GM19467 (cell line): Measurements from ENCODE around the gene SCAMP4.

ENCODE experiments used
- ATAC-seq: cut with Tn5 transposase; IDR thresholded peaks from one replicate; pipeline ENCODE4 v1.9.1; 2021; ENCODE audit warnings: mild to moderate bottlenecking, moderate library complexity; ENCODE audit not compliant: unreplicated experiment

Gene SCAMP4, protein sequence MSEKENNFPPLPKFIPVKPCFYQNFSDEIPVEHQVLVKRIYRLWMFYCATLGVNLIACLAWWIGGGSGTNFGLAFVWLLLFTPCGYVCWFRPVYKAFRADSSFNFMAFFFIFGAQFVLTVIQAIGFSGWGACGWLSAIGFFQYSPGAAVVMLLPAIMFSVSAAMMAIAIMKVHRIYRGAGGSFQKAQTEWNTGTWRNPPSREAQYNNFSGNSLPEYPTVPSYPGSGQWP

GRCh38 chr19:1905110-1905862 lies at the start of gene SCAMP4, which contains the start of gene ADAT3:
Gene SCAMP4, plus strand, starts transcription at chr19:1905399. Its CDS starts 9,621 bp downstream, at chr19:1915020.
Gene ADAT3, plus strand, starts transcription at chr19:1905399. Its CDS starts 6,649 bp downstream, at chr19:1912048.
- peak; percentile 79 for ATAC-seq

GRCh38 chr19:1855828-1856255 lies 49.4 kb upstream of the SCAMP4 start:
- no peak for ATAC-seq

DNA sequence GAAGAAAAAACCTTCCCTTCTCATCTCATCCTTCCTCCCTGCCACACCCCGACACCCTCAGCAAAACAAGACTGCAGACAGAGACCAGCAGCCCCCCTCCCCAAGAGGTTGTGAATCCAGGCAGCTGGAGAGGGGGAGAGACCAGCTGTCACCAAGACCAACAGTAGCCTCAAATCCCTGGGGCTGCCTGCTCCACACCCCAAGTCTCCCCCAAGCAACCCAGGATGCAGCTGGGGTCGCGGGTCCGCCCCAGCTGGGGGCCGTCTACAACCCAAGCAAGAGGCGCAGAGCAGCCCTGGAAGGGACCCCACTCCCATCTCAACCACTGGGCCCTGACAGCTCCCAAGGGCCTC lies 48.9 kb upstream of the SCAMP4 start:
- ATAC-seq: no peak

- no peak for ATAC-seq
Observed at GRCh38 chr19:1856698-1857603, 48.2 kb upstream of the SCAMP4 start.

DNA sequence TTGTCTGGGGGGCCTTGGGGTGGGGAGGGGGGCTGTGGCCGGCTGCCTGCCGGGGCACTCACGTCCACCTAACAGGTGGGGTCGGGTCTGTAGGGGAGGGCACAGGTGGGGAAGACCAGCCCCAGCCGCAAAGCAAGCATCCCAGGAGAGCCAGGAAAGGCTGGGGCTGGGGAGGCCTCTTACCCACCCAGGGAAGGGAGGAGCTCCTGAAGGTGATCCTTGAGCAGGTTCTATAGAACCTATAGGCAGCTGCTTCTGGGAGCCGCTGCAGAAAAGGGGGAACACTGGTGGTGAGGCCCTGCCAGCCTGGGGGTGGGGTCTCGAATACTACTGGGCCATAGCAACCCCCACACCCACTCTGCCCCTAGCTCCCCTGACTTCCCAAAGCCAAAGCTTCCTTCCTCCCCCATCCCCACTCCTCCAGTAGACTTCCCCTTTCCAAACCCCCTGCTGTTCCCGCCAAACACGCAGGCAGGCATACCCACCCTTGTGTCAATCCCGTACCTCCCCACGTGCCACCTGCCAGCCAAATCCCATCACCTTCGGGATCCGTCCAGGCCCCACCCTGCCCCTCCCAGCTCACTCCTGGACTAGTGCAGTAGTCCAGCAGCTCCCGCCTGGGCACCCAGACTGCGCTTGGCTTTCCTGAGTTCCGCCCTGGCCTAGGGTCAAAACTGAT lies 47.4 kb upstream of the SCAMP4 start:
- no peak for ATAC-seq

- ATAC-seq: no peak
Observed at GRCh38 chr19:1858412-1859081, 46.7 kb upstream of the SCAMP4 start.

DNA sequence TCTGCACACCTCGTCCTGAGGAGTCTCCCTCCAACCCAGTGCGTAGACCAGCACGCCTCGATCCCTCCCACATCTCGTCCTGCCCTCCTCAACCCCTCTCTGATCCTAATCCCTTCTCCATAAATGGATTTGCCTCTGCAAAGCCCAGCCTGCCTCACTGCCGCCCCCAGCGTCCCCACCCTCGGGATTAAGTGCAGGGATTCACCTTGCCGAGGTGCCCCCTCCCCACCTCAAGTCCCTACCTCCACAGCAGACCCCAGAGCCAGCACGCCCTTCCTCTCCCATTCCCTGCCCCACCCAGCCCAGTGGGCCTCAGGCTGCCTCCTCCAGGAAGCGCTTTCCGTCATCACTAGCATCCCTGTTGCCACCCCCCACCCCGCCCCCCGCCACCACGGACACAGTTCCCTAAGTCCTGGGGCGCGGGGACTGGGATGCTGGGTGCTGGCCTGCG lies 45.8 kb upstream of the SCAMP4 start:
- no peak for ATAC-seq

GRCh38 chr19:1860042-1860775 lies 45.0 kb upstream of the SCAMP4 start:
- no peak for ATAC-seq

- no peak for ATAC-seq
Observed at GRCh38 chr19:1860821-1861598, 44.2 kb upstream of the SCAMP4 start.

DNA sequence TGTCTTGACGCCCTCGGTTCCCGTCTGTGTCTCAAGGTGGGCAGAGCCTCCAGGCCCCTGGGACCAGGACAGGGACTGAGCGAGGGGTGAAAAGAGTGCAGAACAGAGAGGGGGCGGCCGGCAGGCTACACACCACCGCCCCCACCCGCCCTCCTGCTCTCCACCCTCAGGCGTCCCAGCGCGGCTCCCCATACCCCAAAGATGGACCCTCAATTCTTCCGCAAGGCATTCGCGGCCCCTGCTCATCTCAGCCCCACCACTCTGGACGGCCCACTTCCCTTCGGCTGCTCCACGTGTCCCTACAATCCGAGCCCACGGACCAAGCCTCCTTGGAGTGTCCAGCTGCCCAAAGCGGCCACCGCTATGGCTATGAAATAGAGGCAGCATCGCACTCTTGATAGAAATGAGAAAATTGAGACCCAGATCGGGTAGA lies 43.6 kb upstream of the SCAMP4 start:
- no peak for ATAC-seq

DNA sequence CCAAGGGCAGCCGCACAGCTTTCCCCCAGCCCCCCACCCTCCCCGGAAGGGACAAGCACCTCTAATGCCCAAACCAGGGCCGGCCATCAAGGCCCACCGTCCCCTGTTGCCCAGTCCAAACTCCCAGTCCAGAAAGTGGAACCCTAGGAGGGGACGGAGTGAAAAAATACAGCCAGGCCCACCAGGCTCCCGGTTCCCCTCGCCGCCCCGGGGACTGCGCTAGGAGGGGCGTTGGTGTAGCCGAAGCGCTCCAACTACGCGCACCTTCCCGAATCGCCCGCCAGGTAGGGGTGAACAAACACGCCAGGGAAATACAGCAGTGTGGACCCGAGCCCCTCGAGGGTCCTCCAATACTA lies 43.2 kb upstream of the SCAMP4 start:
- ATAC-seq: no peak

DNA sequence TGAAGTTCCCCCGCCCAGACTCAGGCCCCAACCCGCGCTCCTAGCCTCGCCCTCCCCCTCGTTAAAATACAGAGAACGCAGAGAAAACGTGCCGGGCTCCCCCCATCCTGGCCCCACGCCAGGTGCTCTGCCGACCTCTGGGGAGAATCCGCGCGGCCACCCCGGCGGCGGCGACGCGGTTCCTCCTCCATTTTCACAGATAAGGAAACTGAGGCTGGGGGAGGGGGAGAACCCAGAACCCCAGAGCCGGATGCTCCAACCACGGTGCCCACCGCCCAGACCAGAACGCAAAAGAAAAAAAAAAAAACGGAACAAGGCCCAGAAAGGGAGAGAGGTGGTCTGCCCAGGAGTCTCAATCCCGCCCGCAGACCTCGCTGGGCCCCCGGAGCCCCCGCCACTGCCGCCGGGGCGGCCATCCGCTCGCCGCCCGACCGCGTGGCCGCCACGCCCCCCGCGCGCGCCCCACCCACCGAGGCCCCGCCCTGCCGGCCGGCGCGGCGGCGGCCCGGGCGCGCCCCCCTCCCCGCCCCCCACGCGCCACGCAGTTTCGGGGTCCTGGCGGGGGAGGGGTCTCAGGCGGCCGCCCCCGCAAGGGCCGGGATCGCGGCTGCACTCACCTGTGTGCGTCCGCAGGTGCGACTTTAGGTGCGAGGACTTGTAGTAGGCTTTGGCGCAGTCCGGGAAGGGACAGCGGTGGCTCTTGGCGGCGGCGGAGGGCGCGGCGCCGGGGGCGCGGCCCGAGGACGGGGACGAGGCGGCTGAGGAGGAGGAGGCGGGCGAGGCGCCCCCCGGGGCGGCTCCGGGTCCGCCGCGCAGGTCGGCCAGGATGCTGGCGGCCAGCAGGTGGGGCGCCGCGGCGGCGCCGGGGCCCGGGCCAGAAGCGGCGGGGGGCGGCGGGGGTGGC lies 42.5 kb upstream of the SCAMP4 start:
- no peak for ATAC-seq

GRCh38 chr19:1863328-1863637 lies 41.9 kb upstream of the SCAMP4 start, which contains the start of gene KLF16:
Gene KLF16, minus strand, starts transcription at chr19:1863579. Its CDS starts 82 bp downstream, at chr19:1863497.
- ATAC-seq: no peak

GRCh38 chr19:1863638-1864479 lies 41.3 kb upstream of the SCAMP4 start:
- peak; percentile 62 for ATAC-seq

- ATAC-seq: no peak
Observed at GRCh38 chr19:1864480-1865171, 40.6 kb upstream of the SCAMP4 start.
